ENCODE data around the gene INPP4B. TPM values are rescaled to one million over a fixed set of nuclear protein-coding genes. Genes with fewer than 3 reads are reported as not detected.
"Not testable (repeated sequence)": the region's sequence is repeated elsewhere in the genome, so short reads cannot be mapped to it uniquely, and the experiment has no call there.

INPP4B gene
- total RNA-seq, 1 donor from 2014 or later: 19.1 TPM

GRCh38 chr4:142687547-142688275 lies 158.4 kb downstream of the INPP4B start:
- DNase-seq (ENCODE audit: low read depth in 2 of 2): no peak

- no peak for DNase-seq (ENCODE audit: low read depth in 2 of 2)
These were observed 160.0 kb downstream of the INPP4B start for GRCh38 chr4:142686081-142686480.

GRCh38 chr4:142683997-142684396 lies 162.1 kb downstream of the INPP4B start:
- DNase-seq (ENCODE audit: low read depth in 2 of 2): no peak

GRCh38 chr4:142683503-142683902 lies 162.6 kb downstream of the INPP4B start:
- DNase-seq (ENCODE audit: low read depth in 2 of 2): no peak

GRCh38 chr4:142671516-142671915 lies 174.6 kb downstream of the INPP4B start:
- no peak for DNase-seq (ENCODE audit: low read depth in 2 of 2)

- no peak for DNase-seq (ENCODE audit: low read depth in 2 of 2)
These were observed 182.3 kb downstream of the INPP4B start for GRCh38 chr4:142663828-142664227.

GRCh38 chr4:142660728-142661127 lies 185.4 kb downstream of the INPP4B start:
- DNase-seq (ENCODE audit: low read depth in 2 of 2): no peak

- peak in 1 of 2 donors; percentile 16 for DNase-seq (ENCODE audit: low read depth in 2 of 2)
These were observed 189.9 kb downstream of the INPP4B start for GRCh38 chr4:142656178-142656577.

GRCh38 chr4:142648378-142648777 lies 197.7 kb downstream of the INPP4B start:
- DNase-seq (ENCODE audit: low read depth in 2 of 2): no peak

GRCh38 chr4:142645475-142646108 lies 200.5 kb downstream of the INPP4B start:
- peak; percentile 27 to 70 for DNase-seq (ENCODE audit: low read depth in 2 of 2)

- not testable (repeated sequence) for DNase-seq (ENCODE audit: low read depth in 2 of 2)
These were observed 201.5 kb downstream of the INPP4B start for GRCh38 chr4:142644628-142645027.

GRCh38 chr4:142637614-142638013 lies 208.5 kb downstream of the INPP4B start:
- no peak for DNase-seq (ENCODE audit: low read depth in 2 of 2)

- DNase-seq (ENCODE audit: low read depth in 2 of 2): no peak
These were observed 214.3 kb downstream of the INPP4B start for GRCh38 chr4:142631836-142632235.

- no peak for DNase-seq (ENCODE audit: low read depth in 2 of 2)
These were observed 230.8 kb downstream of the INPP4B start for GRCh38 chr4:142615324-142615665.

- DNase-seq (ENCODE audit: low read depth in 2 of 2): no peak
These were observed 231.3 kb downstream of the INPP4B start for GRCh38 chr4:142614621-142615323.

- no peak for DNase-seq (ENCODE audit: low read depth in 2 of 2)
These were observed 238.1 kb downstream of the INPP4B start for GRCh38 chr4:142607976-142608375.

- DNase-seq (ENCODE audit: low read depth in 2 of 2): no peak
These were observed 245.1 kb downstream of the INPP4B start for GRCh38 chr4:142600952-142601351.

- no peak for DNase-seq (ENCODE audit: low read depth in 2 of 2)
These were observed 248.0 kb downstream of the INPP4B start for GRCh38 chr4:142598132-142598531.

GRCh38 chr4:142596595-142596994 lies 249.5 kb downstream of the INPP4B start:
- DNase-seq (ENCODE audit: low read depth in 2 of 2): no peak

GRCh38 chr4:142596121-142596520 lies 250.0 kb downstream of the INPP4B start:
- no peak for DNase-seq (ENCODE audit: low read depth in 2 of 2)

- DNase-seq (ENCODE audit: low read depth in 2 of 2): peak in 1 of 2 donors; percentile 1
These were observed 250.8 kb downstream of the INPP4B start for GRCh38 chr4:142595222-142595871.

GRCh38 chr4:142585411-142585810 lies 260.7 kb downstream of the INPP4B start:
- no peak for DNase-seq (ENCODE audit: low read depth in 2 of 2)
